Right ventricle myocardium inferior (tissue), 1 donor: Measurements from ENCODE around the gene RPRML. TPM values are rescaled to one million over a fixed set of nuclear protein-coding genes. Genes with fewer than 3 reads are reported as not detected.

Source experiments
- ATAC-seq: fragments of 200-7000 bp; cut with Tn5 transposase; one replicate; pipeline ENCODE4 v1.9.1; 2020; ENCODE audit warnings: mild to moderate bottlenecking, moderate library complexity
- DNase-seq: peaks from one replicate; pipeline ENCODE4 v3.0.0; 2021; ENCODE audit errors: missing footprints
- intact Hi-C: fragments of 100-400 bp; cut with DNase I; formaldehyde crosslinking; loops from one replicate; pipeline ENCODE4 v1.11.0; 2022
- total RNA-seq: library from RNA; stranded (reverse); fragmentation: NEBNext Ultra II Directional; extraction: Animal tissue kit (Norgen Biotek cat#: 25700); gene quantifications from one replicate; pipeline ENCODE4 v1.2.1, GENCODE V29; 2021
- donor health status: DM: no; HTN: yes; CAD: no; lungs with severe emphysema.

Gene RPRML
- total RNA-seq, 1 donor from 2014 or later, result not detected

DNA sequence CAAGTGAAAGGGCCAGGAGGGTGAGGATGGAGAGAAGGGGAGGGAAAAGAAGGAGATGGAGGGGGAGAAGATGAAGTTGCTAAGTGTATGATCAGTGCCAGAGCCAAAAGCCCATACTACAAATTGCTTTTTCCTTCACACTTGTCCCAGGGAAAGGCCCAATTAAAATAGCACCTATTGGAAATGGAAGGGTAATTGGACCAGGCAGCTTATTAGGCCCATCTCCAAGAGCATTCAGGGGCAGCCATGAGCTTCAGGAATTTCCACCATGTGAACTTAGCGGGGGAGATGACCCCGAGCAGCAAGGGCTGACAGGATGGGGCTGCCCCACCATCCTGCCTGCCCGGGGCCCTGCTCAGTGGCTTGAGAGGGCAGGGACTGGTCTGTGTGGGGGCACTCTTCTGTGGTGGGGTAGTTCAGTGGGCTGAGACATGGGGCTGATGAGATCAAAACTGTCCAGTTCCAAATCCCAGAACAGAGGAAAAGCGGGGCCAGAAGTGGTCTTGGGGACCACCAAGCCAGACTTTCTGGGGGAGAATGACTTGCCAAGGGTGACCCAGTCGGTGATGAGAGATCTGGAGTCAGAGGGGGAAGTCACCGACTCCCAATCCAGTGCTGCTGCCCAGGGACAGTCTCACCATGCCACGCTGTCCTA lies 28.6 kb downstream of the RPRML start:
- no peak for DNase-seq
- intact Hi-C loops, result no loop called here
- no peak for ATAC-seq

DNA sequence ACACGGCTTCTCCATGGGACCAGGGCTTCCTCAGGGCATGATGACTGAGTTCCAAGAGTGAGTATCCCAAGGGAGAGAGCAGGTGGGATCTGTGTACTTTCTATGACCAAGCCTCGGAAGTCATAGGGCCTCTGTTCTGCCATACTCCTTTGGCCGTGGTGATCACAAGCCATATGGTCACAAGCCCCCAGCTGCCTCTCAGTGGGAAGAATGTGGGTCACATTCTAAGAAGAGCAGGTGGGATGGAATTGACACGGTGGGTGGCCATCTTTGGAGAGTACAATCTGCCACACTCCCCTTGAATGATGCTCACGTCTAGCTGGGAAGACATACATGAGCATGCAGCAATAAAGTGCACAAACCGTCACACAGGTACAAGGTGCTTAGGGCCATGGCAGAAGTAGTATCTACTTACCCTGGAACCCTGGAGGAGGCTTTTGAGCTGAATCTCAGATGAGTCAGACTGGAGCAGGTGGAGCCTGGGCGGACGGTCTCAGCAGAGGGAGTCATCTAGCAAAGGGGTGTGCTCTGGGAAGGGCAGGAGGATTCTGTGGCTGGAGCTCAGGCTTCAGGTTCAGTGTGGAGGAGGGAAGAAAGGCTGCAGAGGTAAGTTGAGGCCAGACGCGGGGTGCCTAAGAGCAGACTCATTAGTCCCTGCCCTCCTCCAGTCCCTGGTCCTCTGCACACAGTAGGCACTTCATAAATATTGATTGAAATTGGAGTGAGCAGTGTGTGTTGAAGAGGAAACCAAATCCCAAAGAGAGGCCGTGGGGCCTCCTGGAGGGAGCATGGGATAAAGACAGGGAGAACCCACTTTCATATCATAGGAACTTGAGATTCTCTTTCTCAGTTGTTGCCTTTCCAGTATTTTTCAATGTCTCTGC lies 29.5 kb downstream of the RPRML start:
- DNase-seq (no peak), ATAC-seq (no peak)
- intact Hi-C loops, result no loop called here

DNA sequence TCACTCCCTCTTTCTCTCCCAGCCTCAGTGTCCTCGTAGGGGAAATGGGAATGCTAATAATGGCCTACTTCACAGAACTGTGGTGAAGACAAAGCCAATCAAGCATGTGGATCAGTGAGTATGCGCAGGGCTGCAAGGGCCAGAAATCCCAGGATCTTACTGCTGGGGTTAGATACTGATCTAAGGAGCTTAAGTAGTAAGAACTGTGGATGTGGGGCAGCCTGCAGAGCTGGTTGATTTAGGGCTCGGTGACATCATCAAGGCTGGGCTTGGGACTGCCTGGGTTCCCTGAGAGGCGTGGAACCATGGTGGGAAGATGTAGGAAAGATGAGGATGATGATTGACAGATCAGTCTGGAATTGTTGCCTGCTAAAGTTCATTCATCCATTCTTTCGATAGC lies 30.5 kb downstream of the RPRML start:
- DNase-seq (no peak), ATAC-seq (no peak)
- intact Hi-C loops, result no loop called here

DNA sequence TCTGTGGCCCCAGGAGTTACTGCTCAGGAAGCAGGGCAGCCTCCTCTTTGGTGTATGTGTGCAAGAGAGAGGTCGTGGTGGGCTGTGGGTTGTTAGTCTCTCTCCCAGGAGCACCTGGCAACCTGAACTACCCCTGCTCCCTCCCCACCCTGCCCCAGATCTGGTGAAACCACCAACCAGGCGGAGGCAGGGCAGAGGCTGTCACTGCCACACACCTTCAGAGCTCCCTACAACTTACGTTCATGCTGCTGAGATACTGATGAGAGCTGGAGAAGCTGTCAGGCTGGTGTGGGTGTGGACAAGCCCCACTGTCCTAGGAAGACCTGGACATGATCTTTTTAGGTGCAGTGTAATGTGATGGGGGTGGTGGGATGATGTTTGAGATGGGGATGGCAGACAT lies 31.8 kb downstream of the RPRML start:
- intact Hi-C loops, result no loop called here
- ATAC-seq (no peak), DNase-seq (no peak)

GRCh38 chr17:46944931-46945330 lies 34.1 kb downstream of the RPRML start:
- intact Hi-C loops, result no loop called here
- ATAC-seq, result no peak
- DNase-seq, result no peak

DNA sequence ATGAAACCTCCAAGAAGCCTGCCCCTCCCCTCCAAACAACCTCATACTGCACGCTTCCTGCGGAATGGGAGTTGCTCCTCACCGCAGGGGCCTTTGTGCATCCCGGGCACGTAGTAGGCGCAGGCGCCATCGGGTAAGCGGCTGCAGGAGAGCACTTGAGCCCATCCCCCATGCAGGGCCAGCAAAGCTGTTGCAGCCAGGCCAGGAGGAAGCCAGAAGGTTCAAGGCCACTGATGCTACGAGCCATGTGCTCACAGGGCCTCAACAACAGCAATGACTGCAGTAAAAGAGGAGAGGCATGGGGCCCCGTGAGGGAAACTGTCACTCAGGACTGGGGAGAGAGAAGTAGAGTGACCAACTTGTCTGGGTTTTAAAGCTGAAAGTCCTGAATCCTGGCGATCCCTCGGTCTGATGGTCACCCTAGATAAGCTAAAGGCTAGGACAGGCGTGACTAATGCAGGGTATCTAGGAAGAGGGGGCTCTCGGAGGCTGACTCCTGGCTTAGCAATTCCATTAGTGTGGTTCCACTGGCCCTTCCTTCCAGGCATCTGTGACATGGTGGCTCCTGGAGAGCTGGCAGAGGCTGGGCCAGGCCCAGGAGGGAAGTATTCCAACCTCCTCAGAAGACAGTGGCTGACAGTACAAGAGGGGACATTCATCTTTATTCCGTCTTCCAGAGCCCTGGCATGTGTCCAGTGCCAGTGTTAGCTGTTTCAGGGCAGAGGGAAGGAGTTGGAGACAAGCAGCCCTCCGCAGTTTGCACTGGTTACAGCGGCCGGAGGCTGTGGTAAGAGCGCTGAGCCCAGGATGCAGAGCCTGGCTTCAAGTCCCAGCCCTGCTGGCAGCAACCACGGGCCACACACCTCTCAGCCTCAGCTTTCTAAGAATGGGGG lies 35.3 kb downstream of the RPRML start:
- intact Hi-C loops, result no loop called here
- DNase-seq (no peak), ATAC-seq (peak; percentile 6)

DNA sequence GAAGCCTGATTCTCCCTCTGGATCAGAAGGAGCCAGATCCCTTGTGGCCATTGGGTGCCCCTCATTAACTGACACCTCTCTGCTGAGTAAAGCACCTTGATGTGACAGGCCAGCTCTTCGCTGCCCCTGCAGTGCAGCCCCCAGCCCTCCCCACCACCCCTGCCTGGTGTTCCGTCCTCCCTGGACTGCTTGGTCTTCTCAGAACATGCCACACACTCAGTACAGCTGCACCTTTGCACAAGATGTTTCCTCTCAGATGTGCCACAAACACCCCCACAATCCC lies 35.9 kb downstream of the RPRML start:
- intact Hi-C loops, result no loop called here
- ATAC-seq (peak; percentile 2), DNase-seq (no peak)

DNA sequence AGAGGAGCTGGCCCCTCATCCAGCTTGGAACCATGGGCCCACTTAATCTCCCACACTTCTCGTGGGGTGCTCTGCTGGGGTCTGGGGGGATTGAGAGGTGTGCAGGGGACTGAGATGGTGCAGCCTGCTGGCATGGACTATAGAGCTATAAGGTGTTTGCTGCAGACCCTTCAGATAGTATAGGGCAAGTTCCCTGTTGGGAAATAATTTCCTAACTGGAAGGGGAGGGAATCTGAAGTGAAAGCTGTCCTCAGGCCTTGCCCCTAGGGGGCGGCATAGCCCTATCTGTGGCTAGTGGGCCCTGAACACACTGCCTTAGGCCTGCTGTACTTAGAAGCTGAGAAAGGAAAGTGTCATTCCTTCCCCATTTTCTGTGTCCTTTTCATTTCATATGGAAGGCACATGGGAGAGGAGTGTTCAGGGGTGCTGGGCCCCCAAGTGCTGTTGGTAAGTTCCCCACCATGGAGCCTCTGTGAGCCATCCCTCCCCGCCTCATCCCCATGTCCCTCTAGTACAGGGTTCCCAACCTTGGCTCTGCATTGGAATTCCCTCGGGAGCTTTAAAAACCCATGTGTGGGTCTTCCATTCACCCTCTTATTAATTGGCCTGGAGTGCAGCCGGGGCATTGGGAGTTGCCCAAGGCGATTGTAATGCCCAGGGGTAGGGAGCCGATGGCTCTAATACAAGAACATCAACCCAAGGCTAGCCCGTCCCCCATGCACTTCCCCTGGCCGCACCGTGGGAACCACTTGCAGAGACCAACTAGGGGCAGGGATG lies 36.4 kb downstream of the RPRML start:
- peak; percentile 75 for ATAC-seq
- DNase-seq, result peak; percentile 77
- intact Hi-C loops, result no loop called here

DNA sequence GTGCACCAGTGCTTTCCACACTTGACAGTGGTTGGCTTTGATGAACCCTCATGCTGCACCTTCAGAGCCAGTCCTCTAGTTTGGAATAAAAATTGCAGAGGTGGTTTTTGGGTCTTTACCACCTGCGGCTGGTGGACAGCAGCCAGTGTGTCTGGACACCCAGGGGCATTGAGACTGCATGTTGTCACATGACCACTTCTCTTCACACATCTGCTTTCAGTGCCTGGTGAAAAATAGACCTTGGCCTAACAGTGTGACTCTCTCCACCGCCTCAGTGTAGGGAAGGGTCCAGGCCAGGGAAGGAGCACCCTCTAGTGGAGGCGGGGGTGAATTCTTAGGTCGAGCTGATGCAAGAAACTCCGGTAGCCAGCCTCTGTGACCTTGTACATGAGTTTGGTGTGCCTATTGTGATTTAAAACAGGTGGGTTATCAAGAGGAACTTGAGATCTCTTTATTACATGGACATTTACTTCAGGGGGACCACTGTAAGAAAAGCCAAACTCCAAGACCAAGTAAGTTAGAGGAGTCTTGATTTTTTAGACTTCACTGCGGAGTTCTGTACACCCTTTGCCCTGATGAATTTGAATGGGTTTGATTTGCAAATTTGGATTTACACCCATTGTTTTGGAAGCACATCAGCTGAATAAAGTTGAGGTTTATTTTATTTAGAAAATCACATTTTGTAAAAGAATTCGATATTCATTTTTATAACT lies 38.2 kb downstream of the RPRML start:
- peak; percentile 81 for DNase-seq
- intact Hi-C loops, result loop anchor here (1.0 to 2.0 kb wide), 2 partner anchors 60 to 98 kb away; no protein-coding TSS in a partner anchor
- peak; percentile 73 for ATAC-seq

DNA sequence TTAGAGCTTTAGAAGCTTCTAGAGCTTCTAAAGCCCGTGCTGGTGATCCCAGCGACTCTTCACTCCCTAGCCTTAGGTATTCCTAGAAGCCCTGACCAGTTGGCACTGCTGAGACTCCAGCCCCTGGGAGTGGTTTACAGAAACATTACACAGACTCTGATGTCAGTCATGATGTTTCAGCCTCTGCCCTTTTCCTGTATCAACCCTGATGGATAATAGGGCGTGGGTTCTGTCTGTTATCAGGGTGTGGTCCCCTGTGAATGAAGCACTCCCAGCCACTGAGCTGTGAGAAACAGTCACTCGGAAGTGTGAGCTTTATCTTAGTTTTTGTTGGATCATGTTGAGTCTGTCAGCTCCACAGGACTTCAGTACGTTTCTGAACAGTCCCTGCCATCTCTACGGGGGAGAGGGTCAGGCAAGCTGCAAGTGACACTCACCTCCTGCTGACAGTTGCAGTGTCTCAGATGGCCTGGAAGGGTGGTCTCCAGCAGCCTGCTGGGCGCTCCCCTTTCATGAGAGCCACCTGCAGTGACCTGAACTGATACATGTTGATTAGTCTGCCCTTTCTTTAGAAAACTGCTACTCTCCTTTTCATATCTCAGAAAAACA lies 43.3 kb downstream of the RPRML start:
- DNase-seq (no peak), ATAC-seq (peak; percentile 42)
- intact Hi-C loops, result no loop called here

DNA sequence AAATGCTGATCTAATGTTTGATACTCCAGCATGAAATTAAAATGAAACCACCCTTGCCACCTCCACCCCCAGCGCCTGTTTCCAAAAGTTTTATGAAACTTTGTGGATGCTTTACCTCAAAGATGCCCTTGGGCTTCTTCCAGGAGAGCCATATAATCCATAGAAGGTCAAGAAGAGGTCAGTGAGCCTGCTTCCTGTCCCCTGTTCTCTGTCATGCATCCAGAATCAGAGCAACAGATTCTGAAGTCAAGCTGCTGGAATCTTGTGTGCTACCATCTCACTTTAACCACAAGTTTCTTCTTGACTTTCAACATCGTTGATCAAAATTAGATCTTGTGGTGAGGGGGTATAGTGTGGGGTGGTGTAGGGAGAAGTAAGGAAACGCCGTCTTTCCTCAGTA lies 47.5 kb downstream of the RPRML start:
- ATAC-seq (no peak), DNase-seq (no peak)
- intact Hi-C loops, result no loop called here

- intact Hi-C loops, result no loop called here
- DNase-seq (no peak), ATAC-seq (no peak)
Measured at GRCh38 chr17:46930051-46930450, 49.0 kb downstream of the RPRML start.

DNA sequence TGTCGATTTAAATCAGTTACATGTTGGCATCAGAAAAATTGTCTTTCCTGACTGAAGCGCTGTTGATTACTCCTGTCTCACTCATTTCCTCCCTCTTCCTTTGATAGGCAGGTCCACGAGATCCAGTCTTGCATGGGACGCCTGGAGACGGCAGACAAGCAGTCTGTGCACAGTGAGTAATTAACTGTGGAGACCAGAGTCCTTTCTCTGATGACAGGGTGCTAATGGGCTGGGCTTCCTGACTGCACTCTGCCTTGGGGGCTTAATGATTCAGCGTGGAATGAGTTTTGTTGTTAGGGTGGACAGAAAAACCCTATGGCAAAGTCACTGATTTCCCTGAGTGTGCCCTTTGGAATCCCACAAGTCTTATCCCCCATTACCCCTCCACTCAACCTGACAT lies 49.6 kb downstream of the RPRML start:
- ATAC-seq (no peak), DNase-seq (no peak)
- intact Hi-C loops, result no loop called here

- ATAC-seq, result no peak
Measured at GRCh38 chr17:46928467-46929261, 50.4 kb downstream of the RPRML start.

More at GRCh38 chr17:46928467-46929261, 50.4 kb downstream of the RPRML start:
- DNase-seq, result no peak
- intact Hi-C loops, result no loop called here
